Gastrocnemius medialis (tissue), 4 donors: Measurements from ENCODE around the gene C10orf71.

Source experiments
- CTCF ChIP-seq, 5 experiments: fragments of 450-650 bp in 3 of 5; fragments of 200-600 bp in 2 of 5; sonication (generic) in 2 of 5; IDR thresholded peaks in 4 of 5; conservative IDR thresholded peaks in 1 of 5; 1 replicate in 4 of 5; 2 replicates in 1 of 5; pipeline ENCODE4 v1.5.1; 2016 to 2019; ENCODE audit warnings: antibody characterized with exemption in 5 of 5, mild to moderate bottlenecking in 3 of 5, moderate library complexity in 3 of 5
- POLR2A ChIP-seq, 2 donors: fragments of 450-650 bp; IDR thresholded peaks; one replicate each; pipeline ENCODE4 v1.6.1; 2017; ENCODE audit warnings: antibody characterized with exemption in 2 of 2, mild to moderate bottlenecking in 2 of 2, moderate library complexity in 2 of 2

- TF ChIP-seq CTCF (IDR thresholded peaks at IDR 0.05 in 4 of 5, conservative IDR thresholded peaks at IDR 0.05 in 1 of 5) (no peak), POLR2A (IDR thresholded peaks at IDR 0.05) (no peak)
These were observed 16.7 kb upstream of the C10orf71 start for GRCh38 chr10:49282306-49282705.
